WTC11 (cell line): ENCODE data around the gene PRR7. TPM values are rescaled to one million over a fixed set of nuclear protein-coding genes. Genes with fewer than 3 reads are reported as not detected.

Source experiments
- ATAC-seq: fragments of 200-7000 bp; cut with Tn5 transposase; 2 replicates; pipeline ENCODE4 v1.10.0; 2021; ENCODE audit warnings: mild to moderate bottlenecking, moderate library complexity
- CTCF ChIA-PET: fragments of 300-600 bp; sonication (Branson Sonifier 250); formaldehyde crosslinking; loops from one replicate; lab custom pipeline; 2021; ENCODE audit warnings: antibody characterized with exemption; lab: Charles Lee
- POLR2A ChIA-PET: fragments of 350-600 bp; sonication (Branson Sonifier 250); formaldehyde crosslinking; loops from one replicate; lab custom pipeline; 2021; ENCODE audit warnings: antibody characterized with exemption; lab: Charles Lee
- DNase-seq: peaks from one replicate; pipeline ENCODE4 v3.0.0; 2021; ENCODE audit warnings: low spot score
- H3K27ac Mint-ChIP-seq: 2 replicates; pipeline ENCODE4 v1.8.0; 2021; ENCODE audit warnings: mixed read lengths
- H3K27me3 Mint-ChIP-seq: 2 replicates; pipeline ENCODE4 v1.8.0; 2021; ENCODE audit warnings: low read depth, mild to moderate bottlenecking, moderate library complexity, mixed read lengths
- H3K36me3 Mint-ChIP-seq: 2 replicates; pipeline ENCODE4 v1.8.0; 2021; ENCODE audit warnings: mixed read lengths
- H3K4me1 Mint-ChIP-seq: 2 replicates; pipeline ENCODE4 v1.8.0; 2022; ENCODE audit warnings: mixed read lengths
- H3K4me3 Mint-ChIP-seq: 2 replicates; pipeline ENCODE4 v1.8.0; 2021; ENCODE audit warnings: mild to moderate bottlenecking, moderate library complexity, mixed read lengths
- H3K9me3 Mint-ChIP-seq: 2 replicates; pipeline ENCODE4 v1.8.0; 2021; ENCODE audit warnings: mixed read lengths
- CBFB ChIP-seq: sonication (generic); formaldehyde crosslinking; IDR thresholded peaks from 2 replicates; pipeline ENCODE4 v1.8.1; 2022; ENCODE audit warnings: mild to moderate bottlenecking, low read depth, missing genetic modification reagents
- ELF4 ChIP-seq: sonication (generic); formaldehyde crosslinking; IDR thresholded peaks from 2 replicates; pipeline ENCODE4 v1.8.1; 2022; ENCODE audit warnings: low read depth, mild to moderate bottlenecking, moderate library complexity, missing genetic modification reagents
- EMX1 ChIP-seq: fragments of 250-450 bp; sonication (Bioruptor Pico); IDR thresholded peaks from 2 replicates; pipeline ENCODE4 v1.8.0; 2021; ENCODE audit warnings: mild to moderate bottlenecking
- FOXP1 ChIP-seq: sonication (generic); formaldehyde crosslinking; IDR thresholded peaks from 2 replicates; pipeline ENCODE4 v1.8.0; 2022; ENCODE audit warnings: missing genetic modification reagents, mild to moderate bottlenecking, moderate library complexity, borderline replicate concordance
- IRF2 ChIP-seq: sonication (generic); formaldehyde crosslinking; IDR thresholded peaks from 2 replicates; pipeline ENCODE4 v1.8.0; 2022; ENCODE audit warnings: low read depth, missing genetic modification reagents, borderline replicate concordance
- JUN ChIP-seq: sonication (generic); formaldehyde crosslinking; IDR thresholded peaks from 2 replicates; pipeline ENCODE4 v1.8.0; 2023; ENCODE audit warnings: mild to moderate bottlenecking, missing genetic modification reagents
- NFATC4 ChIP-seq: fragments of 250-450 bp; sonication (Bioruptor Pico); IDR thresholded peaks from 2 replicates; pipeline ENCODE4 v1.9.0; 2021; ENCODE audit warnings: mild to moderate bottlenecking
- NFYB ChIP-seq: sonication (generic); formaldehyde crosslinking; conservative IDR thresholded peaks from 2 replicates; pipeline ENCODE4 v1.8.0; 2022; ENCODE audit warnings: low read depth, missing genetic modification reagents
- NR1H2 ChIP-seq: sonication (generic); formaldehyde crosslinking; IDR thresholded peaks from 2 replicates; pipeline ENCODE4 v1.9.0; 2021; ENCODE audit warnings: mild to moderate bottlenecking, moderate library complexity, missing genetic modification reagents
- NR2C2 ChIP-seq: sonication (generic); formaldehyde crosslinking; IDR thresholded peaks from 2 replicates; pipeline ENCODE4 v1.8.0; 2022; ENCODE audit warnings: mild to moderate bottlenecking, missing genetic modification reagents
- total RNA-seq: library from RNA; stranded (reverse); gene quantifications from 3 replicates; pipeline ENCODE4 v1.2.3, GENCODE V29; 2021
- TF ChIP-seq, protein P1 (sequence below): sonication (generic); formaldehyde crosslinking; IDR thresholded peaks from 2 replicates; pipeline ENCODE4 v1.8.1; 2023; ENCODE audit warnings: mild to moderate bottlenecking, missing genetic modification reagents, borderline replicate concordance
- TF ChIP-seq, protein P2 (sequence below): fragments of 250-450 bp; sonication (Bioruptor Pico); IDR thresholded peaks from 2 replicates; pipeline ENCODE4 v2.1.2; 2022; ENCODE audit warnings: mild to moderate bottlenecking, moderate library complexity
- TF ChIP-seq, protein P3 (sequence below): sonication (generic); formaldehyde crosslinking; IDR thresholded peaks from 2 replicates; pipeline ENCODE4 v1.8.0; 2022; ENCODE audit warnings: mild to moderate bottlenecking, missing genetic modification reagents
- TF ChIP-seq, protein P4 (sequence below): sonication (generic); formaldehyde crosslinking; IDR thresholded peaks from 2 replicates; pipeline ENCODE4 v1.8.1; 2023; ENCODE audit warnings: mild to moderate bottlenecking, moderate library complexity, missing genetic modification reagents
- TF ChIP-seq, protein P5 (sequence below): sonication (generic); formaldehyde crosslinking; IDR thresholded peaks from 2 replicates; pipeline ENCODE4 v1.8.0; 2022; ENCODE audit warnings: mild to moderate bottlenecking, missing genetic modification reagents
- TF ChIP-seq, protein P6 (sequence below): sonication (generic); formaldehyde crosslinking; IDR thresholded peaks from 2 replicates; pipeline ENCODE4 v1.8.1; 2022; ENCODE audit warnings: mild to moderate bottlenecking, missing genetic modification reagents, moderate library complexity, borderline replicate concordance

Gene PRR7
- total RNA-seq, 1 experiment from 2014 or later = 13.1 TPM

DNA sequence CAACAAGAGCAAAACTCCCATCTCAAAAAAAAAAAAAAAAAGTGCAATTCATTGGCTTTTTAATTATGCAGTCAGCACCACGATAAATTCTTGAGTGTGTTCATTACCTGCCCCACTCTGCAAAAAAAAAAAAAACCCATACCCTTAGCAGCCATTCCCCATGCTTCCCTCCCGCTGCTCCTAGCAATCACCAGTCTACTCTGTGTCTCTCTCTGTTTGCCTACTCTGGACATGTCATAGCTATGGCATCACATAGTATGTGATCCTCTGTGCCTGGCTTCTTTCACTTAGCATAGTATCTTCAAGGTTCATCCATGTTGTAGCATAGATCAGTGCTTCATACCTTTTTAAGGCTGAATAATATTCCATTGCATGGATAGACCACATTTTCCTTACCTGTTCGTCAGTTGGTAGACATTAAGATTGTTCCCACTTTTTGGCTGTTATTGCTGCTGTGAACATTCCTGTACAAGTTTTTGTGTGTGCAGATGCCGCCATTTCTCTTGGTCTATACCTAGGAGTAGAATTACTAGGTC, 7.0 kb upstream of the PRR7 start (continued):
- no peak for TF ChIP-seq CBFB (CRISPR knock-in tag)

DNA sequence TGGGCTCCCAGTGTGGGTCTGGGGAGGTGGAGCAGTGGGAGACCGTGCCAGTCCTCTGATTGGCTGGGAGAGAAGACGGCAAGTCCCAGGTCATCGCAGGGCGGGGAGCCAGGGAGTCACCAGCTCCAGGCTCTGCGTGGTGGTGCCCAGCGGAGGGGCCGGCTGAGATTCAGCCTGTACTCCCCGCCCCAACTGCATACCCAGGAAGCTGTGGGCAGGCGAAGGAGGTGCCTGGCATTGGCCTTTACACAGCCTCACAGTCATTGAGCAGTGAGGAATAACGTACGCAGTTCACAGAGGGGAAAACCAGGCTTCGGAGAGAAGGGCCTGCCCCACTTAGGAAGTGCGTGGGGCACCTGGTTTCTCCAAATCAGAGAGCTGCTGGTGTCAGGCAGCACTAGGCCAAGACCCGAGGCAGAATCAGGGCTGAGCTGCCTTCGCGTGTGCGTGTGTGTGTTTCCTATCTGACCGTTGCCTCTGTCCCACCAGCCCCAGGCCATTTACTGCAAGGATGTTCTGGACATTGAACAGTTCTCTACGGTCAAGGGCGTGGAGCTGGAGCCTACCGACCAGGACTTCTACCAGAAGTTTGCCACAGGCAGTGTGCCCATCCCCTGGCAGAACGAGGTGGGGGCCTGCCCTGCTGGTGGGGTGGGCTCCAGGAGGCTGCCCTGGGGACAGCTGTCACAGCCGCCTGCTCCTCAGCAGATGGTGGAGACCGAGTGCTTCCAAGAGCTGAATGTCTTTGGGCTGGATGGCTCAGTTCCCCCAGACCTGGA, 6.2 kb upstream of the PRR7 start:
- ATAC-seq = peak; percentile 58
- no peak overlapping the region for H3K4me3 Mint-ChIP-seq
- peaks cover 15% of the 10 kb centered on the region for H3K27me3 Mint-ChIP-seq
- peaks cover 24% of the 10 kb centered on the region for H3K4me1 Mint-ChIP-seq
- no peak for DNase-seq
- peaks cover 4% of the 10 kb centered on the region for H3K9me3 Mint-ChIP-seq
- H3K27ac Mint-ChIP-seq = peak overlapping the region; percentile 31; the same call in 1 of the 2 replicates
- ChIA-PET POLR2A (interaction anchor here (0.8 to 1.2 kb wide), 2 partner anchors 14 kb away, joined by 3 to 4 read pairs; partner anchors contain the start of gene GRK6), CTCF (interaction anchor here (1.0 to 15.8 kb wide), 8 partner anchors 14 to 131 kb away, joined by 3 to 171 read pairs (median 10); no protein-coding TSS in a partner anchor)
- TF ChIP-seq NR2C2 (CRISPR knock-in tag) = no peak
- no peak for TF ChIP-seq NR1H2 (CRISPR knock-in tag)
- TF ChIP-seq, protein P1, sequence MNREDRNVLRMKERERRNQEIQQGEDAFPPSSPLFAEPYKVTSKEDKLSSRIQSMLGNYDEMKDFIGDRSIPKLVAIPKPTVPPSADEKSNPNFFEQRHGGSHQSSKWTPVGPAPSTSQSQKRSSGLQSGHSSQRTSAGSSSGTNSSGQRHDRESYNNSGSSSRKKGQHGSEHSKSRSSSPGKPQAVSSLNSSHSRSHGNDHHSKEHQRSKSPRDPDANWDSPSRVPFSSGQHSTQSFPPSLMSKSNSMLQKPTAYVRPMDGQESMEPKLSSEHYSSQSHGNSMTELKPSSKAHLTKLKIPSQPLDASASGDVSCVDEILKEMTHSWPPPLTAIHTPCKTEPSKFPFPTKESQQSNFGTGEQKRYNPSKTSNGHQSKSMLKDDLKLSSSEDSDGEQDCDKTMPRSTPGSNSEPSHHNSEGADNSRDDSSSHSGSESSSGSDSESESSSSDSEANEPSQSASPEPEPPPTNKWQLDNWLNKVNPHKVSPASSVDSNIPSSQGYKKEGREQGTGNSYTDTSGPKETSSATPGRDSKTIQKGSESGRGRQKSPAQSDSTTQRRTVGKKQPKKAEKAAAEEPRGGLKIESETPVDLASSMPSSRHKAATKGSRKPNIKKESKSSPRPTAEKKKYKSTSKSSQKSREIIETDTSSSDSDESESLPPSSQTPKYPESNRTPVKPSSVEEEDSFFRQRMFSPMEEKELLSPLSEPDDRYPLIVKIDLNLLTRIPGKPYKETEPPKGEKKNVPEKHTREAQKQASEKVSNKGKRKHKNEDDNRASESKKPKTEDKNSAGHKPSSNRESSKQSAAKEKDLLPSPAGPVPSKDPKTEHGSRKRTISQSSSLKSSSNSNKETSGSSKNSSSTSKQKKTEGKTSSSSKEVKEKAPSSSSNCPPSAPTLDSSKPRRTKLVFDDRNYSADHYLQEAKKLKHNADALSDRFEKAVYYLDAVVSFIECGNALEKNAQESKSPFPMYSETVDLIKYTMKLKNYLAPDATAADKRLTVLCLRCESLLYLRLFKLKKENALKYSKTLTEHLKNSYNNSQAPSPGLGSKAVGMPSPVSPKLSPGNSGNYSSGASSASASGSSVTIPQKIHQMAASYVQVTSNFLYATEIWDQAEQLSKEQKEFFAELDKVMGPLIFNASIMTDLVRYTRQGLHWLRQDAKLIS = no peak
- no peak for TF ChIP-seq NFYB (CRISPR knock-in tag)
- TF ChIP-seq IRF2 (CRISPR knock-in tag) = no peak
- no peak for TF ChIP-seq FOXP1
- TF ChIP-seq JUN (CRISPR knock-in tag) = no peak
- TF ChIP-seq CBFB (CRISPR knock-in tag) = no peak
- TF ChIP-seq NFATC4 (CRISPR knock-in tag) = no peak
- peaks cover 34% of the 10 kb centered on the region for H3K36me3 Mint-ChIP-seq

DNA sequence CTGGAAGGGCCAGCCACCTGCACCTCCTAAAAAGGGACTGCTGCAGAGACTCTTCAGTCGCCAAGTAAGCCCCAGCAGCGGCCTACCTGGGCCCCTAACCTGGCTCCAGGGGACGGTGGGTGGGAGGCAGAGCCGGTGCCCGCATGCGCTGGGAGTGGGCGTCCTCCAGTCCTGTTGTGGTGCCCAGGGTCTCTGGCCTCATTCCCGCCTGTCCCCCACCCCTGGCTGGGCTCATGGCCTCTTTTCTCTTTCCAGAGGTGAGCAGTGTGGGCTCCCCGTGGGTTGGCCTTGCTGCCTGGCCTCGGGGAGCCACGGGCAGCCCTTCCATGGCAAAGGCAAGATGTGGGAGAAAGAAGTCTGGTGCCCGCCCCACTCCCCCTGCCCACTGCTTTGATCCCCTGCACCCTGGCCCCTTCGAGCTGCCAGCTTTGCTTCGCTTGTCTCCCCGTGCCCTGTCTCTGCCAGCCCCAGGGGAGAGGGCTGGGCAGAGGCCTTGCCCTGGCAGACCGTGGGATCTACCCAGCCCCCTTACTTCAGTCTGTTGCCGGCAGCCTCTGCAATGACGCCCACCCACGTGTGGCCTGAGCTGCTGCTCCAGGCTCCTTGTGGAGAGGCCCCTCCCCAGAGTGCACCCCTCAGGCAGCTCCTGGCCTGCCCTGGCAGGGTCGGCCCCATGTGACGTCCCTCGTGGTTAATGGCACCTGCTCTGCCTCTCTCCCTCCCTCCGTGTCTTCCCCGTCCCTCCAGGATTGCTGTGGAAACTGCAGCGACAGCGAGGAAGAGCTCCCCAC, 5.4 kb upstream of the PRR7 start:
- H3K4me1 Mint-ChIP-seq = peaks cover 30% of the 10 kb centered on the region
- no peak for ATAC-seq
- peaks cover 28% of the 10 kb centered on the region for H3K36me3 Mint-ChIP-seq
- H3K27me3 Mint-ChIP-seq = peaks cover 22% of the 10 kb centered on the region
- no peak overlapping the region for H3K27ac Mint-ChIP-seq
- CTCF ChIA-PET = interaction anchor here (1.0 to 15.8 kb wide), 11 partner anchors 14 to 132 kb away, joined by 3 to 171 read pairs (median 4); no protein-coding TSS in a partner anchor
- H3K9me3 Mint-ChIP-seq = peaks cover 4% of the 10 kb centered on the region
- no peak for DNase-seq
- POLR2A ChIA-PET = interaction anchor here (0.5 to 1.2 kb wide), 2 partner anchors 14 to 47 kb away, joined by 4 read pairs; partner anchors contain the start of gene GRK6
- no peak overlapping the region for H3K4me3 Mint-ChIP-seq
- no peak for TF ChIP-seq NFYB (CRISPR knock-in tag)
- TF ChIP-seq, protein P2, sequence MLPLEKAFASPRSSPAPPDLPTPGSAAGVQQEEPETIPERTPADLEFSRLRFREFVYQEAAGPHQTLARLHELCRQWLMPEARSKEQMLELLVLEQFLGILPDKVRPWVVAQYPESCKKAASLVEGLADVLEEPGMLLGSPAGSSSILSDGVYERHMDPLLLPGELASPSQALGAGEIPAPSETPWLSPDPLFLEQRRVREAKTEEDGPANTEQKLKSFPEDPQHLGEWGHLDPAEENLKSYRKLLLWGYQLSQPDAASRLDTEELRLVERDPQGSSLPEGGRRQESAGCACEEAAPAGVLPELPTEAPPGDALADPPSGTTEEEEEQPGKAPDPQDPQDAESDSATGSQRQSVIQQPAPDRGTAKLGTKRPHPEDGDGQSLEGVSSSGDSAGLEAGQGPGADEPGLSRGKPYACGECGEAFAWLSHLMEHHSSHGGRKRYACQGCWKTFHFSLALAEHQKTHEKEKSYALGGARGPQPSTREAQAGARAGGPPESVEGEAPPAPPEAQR (CRISPR knock-in tag) = no peak
- TF ChIP-seq, protein P3, sequence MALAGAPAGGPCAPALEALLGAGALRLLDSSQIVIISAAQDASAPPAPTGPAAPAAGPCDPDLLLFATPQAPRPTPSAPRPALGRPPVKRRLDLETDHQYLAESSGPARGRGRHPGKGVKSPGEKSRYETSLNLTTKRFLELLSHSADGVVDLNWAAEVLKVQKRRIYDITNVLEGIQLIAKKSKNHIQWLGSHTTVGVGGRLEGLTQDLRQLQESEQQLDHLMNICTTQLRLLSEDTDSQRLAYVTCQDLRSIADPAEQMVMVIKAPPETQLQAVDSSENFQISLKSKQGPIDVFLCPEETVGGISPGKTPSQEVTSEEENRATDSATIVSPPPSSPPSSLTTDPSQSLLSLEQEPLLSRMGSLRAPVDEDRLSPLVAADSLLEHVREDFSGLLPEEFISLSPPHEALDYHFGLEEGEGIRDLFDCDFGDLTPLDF (CRISPR knock-in tag) = no peak
- TF ChIP-seq, protein P4, sequence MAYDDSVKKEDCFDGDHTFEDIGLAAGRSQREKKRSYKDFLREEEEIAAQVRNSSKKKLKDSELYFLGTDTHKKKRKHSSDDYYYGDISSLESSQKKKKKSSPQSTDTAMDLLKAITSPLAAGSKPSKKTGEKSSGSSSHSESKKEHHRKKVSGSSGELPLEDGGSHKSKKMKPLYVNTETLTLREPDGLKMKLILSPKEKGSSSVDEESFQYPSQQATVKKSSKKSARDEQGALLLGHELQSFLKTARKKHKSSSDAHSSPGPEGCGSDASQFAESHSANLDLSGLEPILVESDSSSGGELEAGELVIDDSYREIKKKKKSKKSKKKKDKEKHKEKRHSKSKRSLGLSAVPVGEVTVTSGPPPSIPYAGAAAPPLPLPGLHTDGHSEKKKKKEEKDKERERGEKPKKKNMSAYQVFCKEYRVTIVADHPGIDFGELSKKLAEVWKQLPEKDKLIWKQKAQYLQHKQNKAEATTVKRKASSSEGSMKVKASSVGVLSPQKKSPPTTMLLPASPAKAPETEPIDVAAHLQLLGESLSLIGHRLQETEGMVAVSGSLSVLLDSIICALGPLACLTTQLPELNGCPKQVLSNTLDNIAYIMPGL (CRISPR knock-in tag) = no peak
- TF ChIP-seq, protein P5, sequence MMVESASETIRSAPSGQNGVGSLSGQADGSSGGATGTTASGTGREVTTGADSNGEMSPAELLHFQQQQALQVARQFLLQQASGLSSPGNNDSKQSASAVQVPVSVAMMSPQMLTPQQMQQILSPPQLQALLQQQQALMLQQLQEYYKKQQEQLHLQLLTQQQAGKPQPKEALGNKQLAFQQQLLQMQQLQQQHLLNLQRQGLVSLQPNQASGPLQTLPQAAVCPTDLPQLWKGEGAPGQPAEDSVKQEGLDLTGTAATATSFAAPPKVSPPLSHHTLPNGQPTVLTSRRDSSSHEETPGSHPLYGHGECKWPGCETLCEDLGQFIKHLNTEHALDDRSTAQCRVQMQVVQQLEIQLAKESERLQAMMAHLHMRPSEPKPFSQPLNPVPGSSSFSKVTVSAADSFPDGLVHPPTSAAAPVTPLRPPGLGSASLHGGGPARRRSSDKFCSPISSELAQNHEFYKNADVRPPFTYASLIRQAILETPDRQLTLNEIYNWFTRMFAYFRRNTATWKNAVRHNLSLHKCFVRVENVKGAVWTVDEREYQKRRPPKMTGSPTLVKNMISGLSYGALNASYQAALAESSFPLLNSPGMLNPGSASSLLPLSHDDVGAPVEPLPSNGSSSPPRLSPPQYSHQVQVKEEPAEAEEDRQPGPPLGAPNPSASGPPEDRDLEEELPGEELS (CRISPR knock-in tag) = no peak
- no peak for TF ChIP-seq ELF4
- TF ChIP-seq, protein P6, sequence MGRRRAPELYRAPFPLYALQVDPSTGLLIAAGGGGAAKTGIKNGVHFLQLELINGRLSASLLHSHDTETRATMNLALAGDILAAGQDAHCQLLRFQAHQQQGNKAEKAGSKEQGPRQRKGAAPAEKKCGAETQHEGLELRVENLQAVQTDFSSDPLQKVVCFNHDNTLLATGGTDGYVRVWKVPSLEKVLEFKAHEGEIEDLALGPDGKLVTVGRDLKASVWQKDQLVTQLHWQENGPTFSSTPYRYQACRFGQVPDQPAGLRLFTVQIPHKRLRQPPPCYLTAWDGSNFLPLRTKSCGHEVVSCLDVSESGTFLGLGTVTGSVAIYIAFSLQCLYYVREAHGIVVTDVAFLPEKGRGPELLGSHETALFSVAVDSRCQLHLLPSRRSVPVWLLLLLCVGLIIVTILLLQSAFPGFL (CRISPR knock-in tag) = no peak
- TF ChIP-seq EMX1 = no peak
